Thyroid gland (tissue), 4 donors: ENCODE measurements around the gene ZNF593. TPM values are rescaled to one million over a fixed set of nuclear protein-coding genes. Genes with fewer than 3 reads are reported as not detected.

Source experiments
- DNase-seq, 2 donors: peaks; one replicate each; pipeline ENCODE4 v3.0.0-alpha.2; 2019
- H3K27ac ChIP-seq, 3 donors: fragments of 200-600 bp; sonication (generic); 1 replicate in 2 of 3; 2 replicates in 1 of 3; pipeline ENCODE4 v1.5.1; 2016 to 2019; ENCODE audit warnings: mild to moderate bottlenecking in 1 of 3, moderate library complexity in 1 of 3
- H3K27me3 ChIP-seq: fragments of 200-600 bp; sonication (generic); one replicate; pipeline ENCODE4 v1.5.1; 2019
- H3K36me3 ChIP-seq, 2 donors: fragments of 200-600 bp; sonication (generic); one replicate each; pipeline ENCODE4 v1.5.1; 2016 to 2019
- H3K4me1 ChIP-seq, 2 donors: fragments of 200-600 bp; sonication (generic); one replicate each; pipeline ENCODE4 v1.5.1; 2017 to 2019
- H3K4me3 ChIP-seq, 3 donors: fragments of 200-600 bp; sonication (generic); replicated peaks in 1 of 3; 1 replicate in 2 of 3; 2 replicates in 1 of 3; pipeline ENCODE4 v1.5.1; 2016; ENCODE audit warnings: mild to moderate bottlenecking in 1 of 3
- H3K9me3 ChIP-seq: fragments of 200-600 bp; sonication (generic); one replicate; pipeline ENCODE4 v1.5.1; 2017
- POLR2A ChIP-seq, 2 donors: fragments of 450-650 bp; IDR thresholded peaks; one replicate each; pipeline ENCODE4 v1.6.1; 2017; ENCODE audit warnings: antibody characterized with exemption in 2 of 2, mild to moderate bottlenecking in 2 of 2, moderate library complexity in 1 of 2
- WGBS, 2 donors: methylation state at CpG; one replicate each; pipeline ENCODE4 v1.1.5; 2017; 5-methylcytosine and 5-hydroxymethylcytosine counted together
- intact Hi-C: fragments of 100-400 bp; cut with DNase I; formaldehyde crosslinking; loops from one replicate; pipeline ENCODE4 v1.15.1; 2023
- total RNA-seq, 4 donors: library from RNA; depleted of rRNA; stranded (reverse); fragments of >200 nt; gene quantifications; one replicate each; pipeline ENCODE4 v1.2.3, GENCODE V29; 2016
- TF ChIP-seq, protein P1 (sequence below), 6 experiments: fragments of 200-600 bp in 3 of 6; fragments of 450-650 bp in 3 of 6; sonication (generic) in 3 of 6; IDR thresholded peaks; one replicate each; pipeline ENCODE4 v1.5.1; 2016 to 2019; ENCODE audit warnings: antibody characterized with exemption in 6 of 6, mild to moderate bottlenecking in 2 of 6, inconsistent platforms in 1 of 6, moderate library complexity in 1 of 6

ZNF593 gene
- total RNA-seq, 4 donors from 2014 or later = 18.3 to 65.8 (median 27.3) TPM

DNA sequence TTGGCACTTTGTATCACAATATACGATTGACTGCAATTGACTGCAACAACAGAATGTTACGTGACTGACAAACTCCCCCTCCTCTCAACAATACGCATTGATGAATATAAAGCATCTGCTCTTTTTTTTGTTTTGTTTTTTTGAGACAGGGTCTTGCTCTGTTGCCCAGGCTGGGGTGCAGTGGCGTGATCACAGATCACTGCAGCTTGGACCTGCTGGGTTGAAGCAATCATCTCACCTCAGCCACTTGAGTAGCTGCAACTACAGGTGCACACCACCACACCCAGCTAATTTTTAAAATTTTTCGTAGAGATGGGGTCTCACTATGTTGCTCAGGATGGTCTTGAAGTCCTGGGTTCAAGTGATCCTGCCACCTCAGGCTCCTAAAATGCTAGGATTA lies 43.0 kb downstream of the ZNF593 start:
- Histone ChIP-seq H3K9me3 (no peaks in the 10 kb centered on the region), H3K27ac (no peak overlapping the region), H3K4me1 (peaks cover 3 to 10% of the 10 kb centered on the region in 2 donors), H3K4me3 (no peak overlapping the region), H3K36me3 (no peaks in the 10 kb centered on the region), H3K27me3 (no peaks in the 10 kb centered on the region)
- WGBS, 2 donors = 91 to 92% methylated on average over 5 of the region's 5 CpGs
- TF ChIP-seq, protein P1, sequence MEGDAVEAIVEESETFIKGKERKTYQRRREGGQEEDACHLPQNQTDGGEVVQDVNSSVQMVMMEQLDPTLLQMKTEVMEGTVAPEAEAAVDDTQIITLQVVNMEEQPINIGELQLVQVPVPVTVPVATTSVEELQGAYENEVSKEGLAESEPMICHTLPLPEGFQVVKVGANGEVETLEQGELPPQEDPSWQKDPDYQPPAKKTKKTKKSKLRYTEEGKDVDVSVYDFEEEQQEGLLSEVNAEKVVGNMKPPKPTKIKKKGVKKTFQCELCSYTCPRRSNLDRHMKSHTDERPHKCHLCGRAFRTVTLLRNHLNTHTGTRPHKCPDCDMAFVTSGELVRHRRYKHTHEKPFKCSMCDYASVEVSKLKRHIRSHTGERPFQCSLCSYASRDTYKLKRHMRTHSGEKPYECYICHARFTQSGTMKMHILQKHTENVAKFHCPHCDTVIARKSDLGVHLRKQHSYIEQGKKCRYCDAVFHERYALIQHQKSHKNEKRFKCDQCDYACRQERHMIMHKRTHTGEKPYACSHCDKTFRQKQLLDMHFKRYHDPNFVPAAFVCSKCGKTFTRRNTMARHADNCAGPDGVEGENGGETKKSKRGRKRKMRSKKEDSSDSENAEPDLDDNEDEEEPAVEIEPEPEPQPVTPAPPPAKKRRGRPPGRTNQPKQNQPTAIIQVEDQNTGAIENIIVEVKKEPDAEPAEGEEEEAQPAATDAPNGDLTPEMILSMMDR (IDR thresholded peaks at IDR 0.05) = no peak
- no peak for TF ChIP-seq POLR2A (IDR thresholded peaks at IDR 0.05)
- DNase-seq = no peak
- intact Hi-C loops = no loop called here

DNA sequence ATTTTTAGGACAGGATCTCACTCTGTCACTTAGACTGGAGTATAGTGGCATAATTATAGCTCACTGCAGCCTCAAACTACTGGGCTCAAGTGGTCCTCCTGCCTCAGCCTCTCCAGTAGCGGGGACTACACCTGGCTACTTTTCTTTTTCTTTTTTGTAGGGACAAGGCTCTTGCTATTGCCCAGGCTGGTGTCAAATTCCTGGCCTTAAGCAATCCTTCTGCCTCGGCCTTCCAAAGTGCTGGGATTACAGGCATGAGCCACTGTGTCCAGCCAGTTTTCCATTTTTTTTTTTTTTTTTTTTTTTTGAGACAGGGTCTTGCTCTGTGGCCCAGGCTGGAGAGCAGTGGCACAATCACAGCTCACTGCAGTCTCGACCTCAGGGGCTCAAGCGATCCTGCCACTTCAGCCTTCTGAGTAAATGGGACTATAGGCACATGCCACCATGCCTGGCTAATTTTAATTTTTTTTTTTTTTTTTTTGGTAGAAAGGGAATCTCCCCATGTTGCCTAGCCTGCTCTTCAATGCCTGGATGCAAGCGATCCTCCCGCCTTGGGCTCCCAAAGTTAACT lies 43.7 kb downstream of the ZNF593 start:
- intact Hi-C loops = no loop called here
- H3K9me3 ChIP-seq = no peaks in the 10 kb centered on the region
- H3K4me3 ChIP-seq = no peak overlapping the region
- no peak for TF ChIP-seq POLR2A (IDR thresholded peaks at IDR 0.05)
- TF ChIP-seq, protein P1 (IDR thresholded peaks at IDR 0.05) = no peak
- no peak overlapping the region for H3K27ac ChIP-seq
- no peaks in the 10 kb centered on the region for H3K36me3 ChIP-seq
- WGBS, 2 donors = 84 to 85% methylated on average over 6 of the region's 6 CpGs
- peak in 1 of 2 donors; percentile 8 for DNase-seq
- no peaks in the 10 kb centered on the region for H3K27me3 ChIP-seq
- H3K4me1 ChIP-seq = peaks cover 5 to 10% of the 10 kb centered on the region in 2 donors

- WGBS, 2 donors = 43 to 49% methylated on average over 3 of the region's 3 CpGs
- Histone ChIP-seq H3K4me3 (no peak overlapping the region), H3K9me3 (no peaks in the 10 kb centered on the region), H3K27ac (peak overlapping the region; percentile 17 to 63 (median 34)), H3K36me3 (no peaks in the 10 kb centered on the region), H3K27me3 (no peaks in the 10 kb centered on the region), H3K4me1 (peaks cover 12 to 16% of the 10 kb centered on the region in 2 donors)
- TF ChIP-seq, protein P1 (IDR thresholded peaks at IDR 0.05) = no peak
- TF ChIP-seq POLR2A (IDR thresholded peaks at IDR 0.05) = no peak
- intact Hi-C loops = no loop called here
- no peak for DNase-seq
Observed at GRCh38 chr1:26215246-26215645, 45.5 kb downstream of the ZNF593 start.

- Histone ChIP-seq H3K4me3 (no peak overlapping the region), H3K9me3 (no peaks in the 10 kb centered on the region), H3K4me1 (peaks cover 12 to 24% of the 10 kb centered on the region in 2 donors), H3K27ac (peak overlapping the region; percentile 7 to 27 (median 23)), H3K27me3 (no peaks in the 10 kb centered on the region), H3K36me3 (no peaks in the 10 kb centered on the region)
- DNase-seq = peak; percentile 96 to 97
- TF ChIP-seq, protein P1 (IDR thresholded peaks at IDR 0.05) = no peak
- TF ChIP-seq POLR2A (IDR thresholded peaks at IDR 0.05) = no peak
- intact Hi-C loops = no loop called here
- 10 to 36% methylated on average over 6 to 10 of the region's 11 CpGs for WGBS, 2 donors
Observed at GRCh38 chr1:26218906-26219494, 49.3 kb downstream of the ZNF593 start.

Other genes starting within 250 kb of the ZNF593 start
- 10 to 100 TPM; 22.5 to 35.4 (median 30.7) TPM for gene PAFAH2, start 171.8 kb upstream of the ZNF593 start, total RNA-seq
- gene EXTL1, start 148.1 kb upstream of the ZNF593 start, total RNA-seq = 1 to 10 TPM in 1 of 4 donors, under 1 TPM in 1, not detected in 2; 0.13 to 1.2 TPM
- gene SLC30A2, start 123.8 kb upstream of the ZNF593 start, total RNA-seq = 10 to 100 TPM; 12.5 to 55.9 (median 43.4) TPM
- gene TRIM63, start 102.3 kb upstream of the ZNF593 start, total RNA-seq = 1 to 10 TPM in 1 of 4 donors, under 1 TPM in 1, not detected in 2; 0.39 to 1.5 TPM
- 10 to 100 TPM; 24.2 to 39.0 (median 25.5) TPM for gene PDIK1L, start 58.1 kb upstream of the ZNF593 start, total RNA-seq
- 10 to 100 TPM in 1 of 4 donors, 1 to 10 TPM in 3; 3.5 to 15.6 (median 6.8) TPM for gene FAM110D, start 10.8 kb upstream of the ZNF593 start, total RNA-seq
- gene C1orf232, start 945 bp upstream of the ZNF593 start, total RNA-seq = not detected
- gene ZNF593OS, start 1.9 kb downstream of the ZNF593 start, total RNA-seq = under 1 TPM in 1 of 4 donors, not detected in 3; 0.33 TPM
- gene CNKSR1, start 7.6 kb downstream of the ZNF593 start, total RNA-seq = 10 to 100 TPM; 20.0 to 81.2 (median 31.6) TPM
- gene CATSPER4, start 20.7 kb downstream of the ZNF593 start, total RNA-seq = not detected
- 10 to 100 TPM; 16.0 to 27.0 (median 17.0) TPM for gene CEP85, start 64.3 kb downstream of the ZNF593 start, total RNA-seq
- 10 to 100 TPM; 18.8 to 58.2 (median 37.4) TPM for gene SH3BGRL3, start 110.2 kb downstream of the ZNF593 start, total RNA-seq
- 10 to 100 TPM; 23.9 to 35.4 (median 30.2) TPM for gene UBXN11, start 136.7 kb downstream of the ZNF593 start, total RNA-seq
- 10 to 100 TPM in 1 of 4 donors, 1 to 10 TPM in 1, not detected in 2; 3.0 to 12.3 TPM for gene CD52, start 148.1 kb downstream of the ZNF593 start, total RNA-seq
- not detected for gene CRYBG2, start 184.2 kb downstream of the ZNF593 start, total RNA-seq
- under 1 TPM in 1 of 4 donors, not detected in 3; 0.59 TPM for gene ZNF683, start 202.8 kb downstream of the ZNF593 start, total RNA-seq
- gene LIN28A, start 240.9 kb downstream of the ZNF593 start, total RNA-seq = not detected